Peyer's patch (tissue), 4 donors: ENCODE data around the gene CRIP3. TPM values are rescaled to one million over a fixed set of nuclear protein-coding genes. Genes with fewer than 3 reads are reported as not detected.

ENCODE experiments used
- DNase-seq, 3 donors: peaks; one replicate each; pipeline ENCODE4 v3.0.0-alpha.2; 2017 to 2019
- H3K27ac ChIP-seq, 4 donors: fragments of 200-600 bp; sonication (generic); one replicate each; pipeline ENCODE4 v1.5.1; 2016 to 2019
- H3K27me3 ChIP-seq, 2 donors: fragments of 200-600 bp; sonication (generic); one replicate each; pipeline ENCODE4 v1.5.1; 2019
- H3K36me3 ChIP-seq, 3 donors: fragments of 200-600 bp; sonication (generic); one replicate each; pipeline ENCODE4 v1.5.1; 2016 to 2019
- H3K4me1 ChIP-seq, 4 donors: fragments of 200-600 bp; sonication (generic); one replicate each; pipeline ENCODE4 v1.5.1; 2016 to 2019
- H3K4me3 ChIP-seq, 4 donors: fragments of 200-600 bp; sonication (generic); 1 replicate in 3 of 4; 2 replicates in 1 of 4; pipeline ENCODE4 v1.5.1; 2016 to 2019; ENCODE audit warnings: mild to moderate bottlenecking in 1 of 4
- H3K9me3 ChIP-seq, 4 donors: fragments of 200-600 bp; sonication (generic); one replicate each; pipeline ENCODE4 v1.5.1; 2016 to 2019; ENCODE audit warnings: mild to moderate bottlenecking in 1 of 4
- POLR2A ChIP-seq, 2 donors: fragments of 450-650 bp; IDR thresholded peaks; one replicate each; pipeline ENCODE4 v1.5.1; 2017; ENCODE audit warnings: antibody characterized with exemption in 2 of 2, mild to moderate bottlenecking in 2 of 2, moderate library complexity in 2 of 2
- total RNA-seq, 4 donors: library from RNA; depleted of rRNA; stranded (reverse); fragments of >200 nt; gene quantifications; one replicate each; pipeline ENCODE4 v1.1.0, GENCODE V29; 2016
- TF ChIP-seq, protein P1 (sequence below), 6 experiments: fragments of 450-650 bp in 4 of 6; fragments of 200-600 bp in 2 of 6; sonication (generic) in 1 of 6; IDR thresholded peaks; one replicate each; pipeline ENCODE4 v1.5.1; 2017 to 2019; ENCODE audit warnings: antibody characterized with exemption in 6 of 6, mild to moderate bottlenecking in 3 of 6, moderate library complexity in 1 of 6

CRIP3 gene
- total RNA-seq, 4 donors from 2014 or later: 6.8 TPM; not detected in 3

DNA sequence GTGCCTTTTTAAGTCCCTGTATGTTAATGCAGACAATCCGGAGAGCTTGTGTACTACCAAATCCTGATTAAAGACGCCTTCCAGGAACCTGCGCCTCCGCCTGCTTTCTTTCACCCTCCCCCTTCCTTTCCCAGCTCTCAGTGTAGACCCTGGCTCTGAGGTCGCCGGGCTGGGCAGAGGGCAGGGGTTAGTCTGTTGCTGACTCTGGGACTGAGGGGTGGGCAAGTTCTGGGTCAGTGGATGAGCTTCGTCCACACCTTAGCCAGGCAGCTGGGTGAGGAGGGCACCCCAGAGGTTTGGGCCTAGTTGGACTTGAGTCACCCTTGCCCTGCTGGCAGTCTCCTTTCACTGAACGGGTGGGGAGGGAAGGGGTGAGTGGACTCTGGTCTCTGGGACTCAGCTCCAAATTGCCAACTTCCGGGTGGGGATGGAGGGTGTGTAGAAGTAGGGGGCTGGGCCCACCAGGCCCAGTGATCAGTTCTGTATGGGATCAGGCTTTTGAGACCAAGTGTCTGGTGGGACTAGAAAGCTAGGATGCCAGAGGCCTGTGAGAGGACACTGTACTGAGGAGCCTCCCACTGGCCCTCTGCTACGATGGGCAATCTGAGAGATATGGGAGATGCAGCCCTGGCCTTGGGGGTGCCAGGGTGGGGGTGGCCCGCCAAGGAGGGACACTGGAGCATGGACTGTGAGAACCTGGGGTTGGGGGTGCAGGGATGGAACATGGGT is 31.9 kb downstream of the CRIP3 start:
- DNase-seq: peak in 2 of 3 donors; percentile 77 to 79
- no peaks in the 10 kb centered on the region for H3K36me3 ChIP-seq
- peaks cover 0 to 45% (median 15%) of the 10 kb centered on the region in 4 donors for H3K4me1 ChIP-seq
- no peaks in the 10 kb centered on the region for H3K9me3 ChIP-seq
- TF ChIP-seq POLR2A (IDR thresholded peaks at IDR 0.05): peak; percentile 10 to 66
- TF ChIP-seq, protein P1, sequence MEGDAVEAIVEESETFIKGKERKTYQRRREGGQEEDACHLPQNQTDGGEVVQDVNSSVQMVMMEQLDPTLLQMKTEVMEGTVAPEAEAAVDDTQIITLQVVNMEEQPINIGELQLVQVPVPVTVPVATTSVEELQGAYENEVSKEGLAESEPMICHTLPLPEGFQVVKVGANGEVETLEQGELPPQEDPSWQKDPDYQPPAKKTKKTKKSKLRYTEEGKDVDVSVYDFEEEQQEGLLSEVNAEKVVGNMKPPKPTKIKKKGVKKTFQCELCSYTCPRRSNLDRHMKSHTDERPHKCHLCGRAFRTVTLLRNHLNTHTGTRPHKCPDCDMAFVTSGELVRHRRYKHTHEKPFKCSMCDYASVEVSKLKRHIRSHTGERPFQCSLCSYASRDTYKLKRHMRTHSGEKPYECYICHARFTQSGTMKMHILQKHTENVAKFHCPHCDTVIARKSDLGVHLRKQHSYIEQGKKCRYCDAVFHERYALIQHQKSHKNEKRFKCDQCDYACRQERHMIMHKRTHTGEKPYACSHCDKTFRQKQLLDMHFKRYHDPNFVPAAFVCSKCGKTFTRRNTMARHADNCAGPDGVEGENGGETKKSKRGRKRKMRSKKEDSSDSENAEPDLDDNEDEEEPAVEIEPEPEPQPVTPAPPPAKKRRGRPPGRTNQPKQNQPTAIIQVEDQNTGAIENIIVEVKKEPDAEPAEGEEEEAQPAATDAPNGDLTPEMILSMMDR (IDR thresholded peaks at IDR 0.05): no peak
- H3K27me3 ChIP-seq: no peaks in the 10 kb centered on the region
- peak overlapping the region in 3 of 4 donors; percentile 79 to 94 (median 93) for H3K27ac ChIP-seq
- H3K4me3 ChIP-seq: peak overlapping the region in 3 of 4 donors; percentile 52 to 68 (median 60)

DNA sequence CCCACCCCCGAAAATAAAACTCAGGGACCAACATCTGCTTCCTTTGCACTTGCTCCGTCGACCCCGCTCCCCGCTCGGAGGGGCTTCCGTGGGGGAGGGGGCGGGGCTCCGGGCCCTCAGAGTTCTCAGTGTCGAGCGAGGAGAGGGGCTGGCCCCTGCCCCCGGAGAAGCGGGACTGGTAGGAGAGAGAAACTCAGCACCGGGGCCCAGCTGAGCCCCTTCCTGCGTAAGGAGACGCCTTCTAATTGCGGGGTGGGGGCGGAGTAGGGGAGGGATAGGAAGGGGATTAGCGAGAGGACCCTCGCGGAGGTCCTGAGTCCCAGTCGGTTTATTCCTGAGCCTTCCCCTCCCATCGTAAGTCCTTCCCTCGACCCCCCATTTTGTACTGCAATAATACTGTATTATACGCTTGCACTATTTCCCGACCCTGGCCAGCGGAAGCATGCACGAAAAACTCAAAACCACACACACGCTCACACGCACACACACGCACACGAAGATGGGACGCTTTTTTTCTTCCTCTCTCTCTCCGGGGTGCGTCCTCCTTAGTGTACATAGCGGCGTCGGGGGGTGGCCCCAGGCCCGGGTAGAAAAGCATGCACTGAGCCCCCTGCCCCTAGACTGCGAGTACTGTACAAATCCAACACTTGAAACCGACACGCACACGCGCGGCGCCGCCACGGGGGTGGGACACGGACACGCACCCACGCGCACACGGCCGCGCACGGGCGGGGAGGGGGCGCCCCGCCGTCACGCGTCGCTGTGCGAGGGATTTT is 32.6 kb downstream of the CRIP3 start:
- H3K27ac ChIP-seq: peak overlapping the region; percentile 49 to 94 (median 86)
- H3K4me1 ChIP-seq: peaks cover 3 to 50% (median 16%) of the 10 kb centered on the region in 4 donors
- H3K9me3 ChIP-seq: no peaks in the 10 kb centered on the region
- no peaks in the 10 kb centered on the region for H3K27me3 ChIP-seq
- H3K4me3 ChIP-seq: peak overlapping the region; percentile 31 to 68 (median 56)
- peak in 1 of 3 donors; percentile 54 for DNase-seq
- TF ChIP-seq, protein P1 (IDR thresholded peaks at IDR 0.05): no peak
- no peak for TF ChIP-seq POLR2A (IDR thresholded peaks at IDR 0.05)
- H3K36me3 ChIP-seq: no peaks in the 10 kb centered on the region

DNA sequence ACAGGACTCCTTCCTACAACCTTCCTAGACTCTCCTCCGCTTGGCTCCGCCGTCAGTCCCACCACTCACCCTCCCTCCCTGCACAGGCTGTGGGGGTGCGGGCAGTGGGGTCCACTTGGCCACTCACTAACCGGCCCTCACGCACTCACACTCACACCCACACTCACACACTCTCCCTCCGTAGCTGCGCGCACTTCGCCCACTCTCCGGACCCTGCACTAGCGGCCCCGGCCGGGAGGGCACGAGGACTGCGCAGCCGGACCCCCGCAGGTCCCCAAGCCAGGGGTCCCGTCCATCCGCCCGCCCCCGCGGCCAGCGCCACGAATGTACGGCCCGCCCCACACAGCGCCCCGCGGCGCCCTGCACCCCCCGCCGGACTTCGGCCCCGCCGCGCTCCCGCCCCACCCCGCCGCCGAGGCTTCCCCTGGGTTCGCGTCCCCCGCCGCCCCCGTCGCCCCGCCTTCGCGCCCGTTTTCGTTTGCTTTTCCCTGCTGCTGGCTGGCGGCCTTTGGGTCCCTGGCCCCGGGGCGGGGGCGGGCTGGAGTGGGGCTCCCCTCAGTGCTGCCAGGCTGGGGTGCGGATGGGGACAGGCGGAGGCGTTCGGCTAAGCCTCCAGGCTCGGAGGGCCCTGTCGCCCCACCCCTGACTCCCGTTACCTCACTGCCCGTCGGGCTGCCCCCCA is 33.6 kb downstream of the CRIP3 start:
- TF ChIP-seq, protein P1 (IDR thresholded peaks at IDR 0.05): no peak
- peak; percentile 19 to 71 for TF ChIP-seq POLR2A (IDR thresholded peaks at IDR 0.05)
- H3K36me3 ChIP-seq: no peaks in the 10 kb centered on the region
- peak overlapping the region; percentile 49 to 94 (median 86) for H3K27ac ChIP-seq
- DNase-seq: peak in 2 of 3 donors; percentile 82 to 89
- no peaks in the 10 kb centered on the region for H3K27me3 ChIP-seq
- H3K4me1 ChIP-seq: peaks cover 12 to 57% (median 20%) of the 10 kb centered on the region in 4 donors
- H3K9me3 ChIP-seq: no peaks in the 10 kb centered on the region
- H3K4me3 ChIP-seq: peak overlapping the region; percentile 31 to 68 (median 56)

DNA sequence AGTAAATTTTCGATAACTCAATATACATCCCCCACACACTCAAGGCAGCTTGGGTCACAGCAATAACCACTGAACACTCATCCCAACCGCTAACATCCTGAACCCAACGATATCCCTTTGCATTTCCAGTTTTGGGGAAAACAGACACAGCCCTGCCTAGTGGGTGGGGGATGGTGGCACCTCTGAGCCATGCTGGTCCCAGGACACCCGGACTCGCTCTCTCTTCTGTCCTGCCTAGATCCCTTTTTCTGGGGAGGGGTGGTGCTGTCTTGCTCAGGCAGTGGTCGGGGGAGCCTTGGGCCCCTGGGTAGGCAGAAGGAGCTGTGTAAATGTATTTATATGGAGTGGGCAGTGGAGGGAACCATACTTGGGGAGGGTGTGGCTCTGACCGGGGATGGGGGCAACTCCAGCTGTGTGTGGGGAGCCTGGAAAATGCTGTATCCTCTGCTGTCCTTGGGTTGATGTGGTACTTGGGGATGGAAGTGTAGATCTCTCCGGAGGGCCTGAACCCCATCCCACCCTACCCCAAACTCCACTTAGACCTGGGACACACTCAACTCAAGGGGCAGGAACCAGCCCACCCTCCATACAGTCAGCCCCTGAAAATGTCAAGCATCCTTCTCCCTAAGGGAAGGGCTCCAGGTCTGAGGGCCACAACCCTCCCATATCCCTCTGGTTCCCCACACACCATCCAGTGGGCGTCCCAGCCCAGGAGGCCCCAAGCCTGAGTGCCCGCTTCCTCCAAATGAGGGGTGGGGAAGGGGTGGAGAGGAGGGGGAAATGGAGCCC is 34.3 kb downstream of the CRIP3 start:
- peaks cover 14 to 62% (median 25%) of the 10 kb centered on the region in 4 donors for H3K4me1 ChIP-seq
- peak overlapping the region in 3 of 4 donors; percentile 31 to 68 (median 52) for H3K4me3 ChIP-seq
- peak overlapping the region in 3 of 4 donors; percentile 79 to 94 (median 93) for H3K27ac ChIP-seq
- H3K9me3 ChIP-seq: no peaks in the 10 kb centered on the region
- H3K27me3 ChIP-seq: no peaks in the 10 kb centered on the region
- peak in 1 of 3 donors; percentile 50 for DNase-seq
- H3K36me3 ChIP-seq: no peaks in the 10 kb centered on the region
- TF ChIP-seq, protein P1 (IDR thresholded peaks at IDR 0.05): no peak
- no peak for TF ChIP-seq POLR2A (IDR thresholded peaks at IDR 0.05)

DNA sequence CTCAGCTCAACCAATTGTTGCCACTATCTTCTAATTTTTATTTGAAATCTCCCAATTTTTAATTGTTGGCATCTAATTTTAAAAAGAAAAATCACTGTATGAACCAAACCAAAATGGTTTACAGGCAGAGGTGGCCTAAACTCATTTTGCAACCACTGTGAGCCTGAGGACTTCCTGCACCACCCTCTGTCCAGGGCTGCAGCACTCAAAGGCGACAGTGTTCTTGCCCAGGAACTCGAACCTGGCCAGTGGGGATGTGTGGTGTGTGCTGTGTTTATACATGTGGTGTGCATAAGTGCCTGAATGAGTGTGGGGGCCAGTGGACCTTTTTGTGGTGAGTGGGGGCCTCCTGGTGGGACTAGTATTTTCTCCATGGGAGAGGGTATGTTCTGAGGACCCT is 34.9 kb downstream of the CRIP3 start:
- H3K9me3 ChIP-seq: no peaks in the 10 kb centered on the region
- TF ChIP-seq, protein P1 (IDR thresholded peaks at IDR 0.05): no peak
- no peak for TF ChIP-seq POLR2A (IDR thresholded peaks at IDR 0.05)
- H3K27me3 ChIP-seq: no peaks in the 10 kb centered on the region
- no peak for DNase-seq
- peaks cover 17 to 62% (median 26%) of the 10 kb centered on the region in 4 donors for H3K4me1 ChIP-seq
- H3K36me3 ChIP-seq: no peaks in the 10 kb centered on the region
- peak overlapping the region in 1 of 4 donors; percentile 93 for H3K27ac ChIP-seq
- H3K4me3 ChIP-seq: no peak overlapping the region
